ENCODE results near the gene PAK4.

DNA sequence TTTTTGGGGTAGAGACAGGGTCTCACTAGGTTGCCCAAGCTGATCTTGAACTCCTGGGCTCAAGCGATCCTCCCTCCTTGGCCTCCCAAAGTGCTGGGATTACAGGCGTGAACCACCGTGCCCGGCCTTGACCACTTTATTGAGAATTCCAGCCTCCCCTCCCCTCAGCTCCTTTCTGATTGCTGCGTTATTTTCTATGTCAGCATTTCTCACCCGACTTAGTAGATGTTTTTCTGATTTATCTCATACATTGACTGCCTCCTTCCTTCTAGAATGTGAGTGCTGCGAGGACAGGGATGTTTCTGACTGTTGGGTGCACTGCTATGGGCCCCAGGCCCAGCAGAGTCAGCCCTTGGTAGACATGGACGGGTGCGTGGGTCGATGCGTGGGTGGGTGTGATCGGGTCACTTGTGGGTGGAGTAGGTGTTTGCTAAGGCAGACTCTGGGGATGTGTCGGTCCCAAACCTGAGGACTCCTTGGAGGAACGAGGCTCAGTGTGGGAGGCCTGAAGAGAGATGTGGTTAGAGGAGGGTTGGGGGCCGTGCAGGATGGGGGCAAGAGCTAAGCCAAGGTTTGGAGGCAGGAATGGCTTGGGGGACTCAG is 37.0 kb downstream of the PAK4 start:
- TF ChIP-seq, protein P1, sequence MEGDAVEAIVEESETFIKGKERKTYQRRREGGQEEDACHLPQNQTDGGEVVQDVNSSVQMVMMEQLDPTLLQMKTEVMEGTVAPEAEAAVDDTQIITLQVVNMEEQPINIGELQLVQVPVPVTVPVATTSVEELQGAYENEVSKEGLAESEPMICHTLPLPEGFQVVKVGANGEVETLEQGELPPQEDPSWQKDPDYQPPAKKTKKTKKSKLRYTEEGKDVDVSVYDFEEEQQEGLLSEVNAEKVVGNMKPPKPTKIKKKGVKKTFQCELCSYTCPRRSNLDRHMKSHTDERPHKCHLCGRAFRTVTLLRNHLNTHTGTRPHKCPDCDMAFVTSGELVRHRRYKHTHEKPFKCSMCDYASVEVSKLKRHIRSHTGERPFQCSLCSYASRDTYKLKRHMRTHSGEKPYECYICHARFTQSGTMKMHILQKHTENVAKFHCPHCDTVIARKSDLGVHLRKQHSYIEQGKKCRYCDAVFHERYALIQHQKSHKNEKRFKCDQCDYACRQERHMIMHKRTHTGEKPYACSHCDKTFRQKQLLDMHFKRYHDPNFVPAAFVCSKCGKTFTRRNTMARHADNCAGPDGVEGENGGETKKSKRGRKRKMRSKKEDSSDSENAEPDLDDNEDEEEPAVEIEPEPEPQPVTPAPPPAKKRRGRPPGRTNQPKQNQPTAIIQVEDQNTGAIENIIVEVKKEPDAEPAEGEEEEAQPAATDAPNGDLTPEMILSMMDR (IDR thresholded peaks at IDR 0.05), result no peak
- no peak for TF ChIP-seq POLR2AphosphoS5 (IDR thresholded peaks at IDR 0.05)

All from suprapubic skin (tissue), 3 donors.